NCI-H2081 (cell line): ENCODE results near the gene PDGFD.

Experiments
- DNase-seq, 2 experiments: peaks; one replicate each; lab custom pipeline; 2025; lab: John Stamatoyannopoulos, UW

The PDGFD gene

GRCh38 chr11:103887001-103887658, 276.8 kb downstream of the PDGFD start:
- no peak for DNase-seq

GRCh38 chr11:103883856-103884255, 280.1 kb downstream of the PDGFD start:
- DNase-seq = no peak

DNA sequence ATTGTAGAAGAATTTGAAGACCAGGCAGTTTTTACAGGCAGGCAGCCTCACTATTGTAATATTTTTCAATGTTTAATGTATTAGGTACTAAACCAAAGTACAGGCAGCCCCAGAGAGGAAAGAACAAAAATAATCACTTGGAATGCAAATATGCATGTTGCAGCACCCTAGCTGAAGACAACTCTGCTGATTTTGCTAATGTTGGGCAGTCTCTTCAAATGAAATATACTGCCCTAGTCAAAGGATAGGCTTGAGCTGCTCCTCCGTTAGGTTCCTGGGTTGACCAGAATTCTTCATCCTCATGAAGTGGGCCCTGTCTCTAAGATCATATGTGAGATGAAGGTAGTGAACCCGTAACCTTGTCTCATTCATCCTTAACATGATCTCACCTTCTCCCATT, 280.7 kb downstream of the PDGFD start:
- DNase-seq = no peak

- no peak for DNase-seq
Measured at GRCh38 chr11:103881584-103881983, 282.4 kb downstream of the PDGFD start.

GRCh38 chr11:103880968-103881367, 283.0 kb downstream of the PDGFD start:
- DNase-seq = no peak

DNA sequence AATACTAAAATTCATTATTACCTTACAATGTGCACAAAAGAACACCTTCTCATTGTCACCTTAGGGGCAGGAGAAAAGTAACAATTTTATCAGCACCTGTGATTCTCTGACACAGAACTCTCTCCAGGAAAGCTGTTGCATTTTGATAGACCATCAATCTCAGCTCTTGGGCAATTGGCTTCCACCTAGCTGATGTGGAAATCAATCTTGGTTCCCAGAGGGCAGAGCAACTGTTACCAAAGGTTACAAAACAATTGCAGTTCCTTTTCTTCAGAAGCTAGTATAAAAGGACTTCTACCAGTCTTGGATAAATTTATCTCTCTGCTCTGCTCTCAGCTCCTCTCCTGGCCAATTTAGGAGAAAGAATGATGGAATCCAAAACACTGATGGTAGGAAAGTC, 285.3 kb downstream of the PDGFD start:
- DNase-seq = no peak

- DNase-seq = no peak
Measured at GRCh38 chr11:103877221-103877620, 286.7 kb downstream of the PDGFD start.

GRCh38 chr11:103875855-103876510, 288.0 kb downstream of the PDGFD start:
- no peak for DNase-seq

DNA sequence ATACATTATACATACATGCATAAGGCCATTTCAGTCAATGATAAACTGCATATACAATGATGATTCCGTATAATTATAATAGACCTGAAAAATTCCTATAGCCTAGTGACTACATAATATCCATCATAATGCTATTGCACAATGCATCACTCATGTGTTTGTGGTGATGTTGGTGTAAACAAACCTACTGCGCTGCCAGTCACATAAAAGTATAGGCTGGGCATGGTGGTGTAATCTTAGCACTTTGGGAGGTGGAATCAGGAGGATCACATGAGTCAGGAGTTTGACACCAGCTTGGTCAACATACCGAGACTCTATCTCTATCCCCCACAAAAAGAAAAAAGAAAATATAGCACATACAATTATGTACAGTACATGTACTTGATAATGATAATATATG, 291.2 kb downstream of the PDGFD start:
- DNase-seq = no peak

GRCh38 chr11:103871923-103872551, 291.9 kb downstream of the PDGFD start:
- DNase-seq = no peak

- no peak for DNase-seq
Measured at GRCh38 chr11:103870821-103871309, 293.1 kb downstream of the PDGFD start.

DNA sequence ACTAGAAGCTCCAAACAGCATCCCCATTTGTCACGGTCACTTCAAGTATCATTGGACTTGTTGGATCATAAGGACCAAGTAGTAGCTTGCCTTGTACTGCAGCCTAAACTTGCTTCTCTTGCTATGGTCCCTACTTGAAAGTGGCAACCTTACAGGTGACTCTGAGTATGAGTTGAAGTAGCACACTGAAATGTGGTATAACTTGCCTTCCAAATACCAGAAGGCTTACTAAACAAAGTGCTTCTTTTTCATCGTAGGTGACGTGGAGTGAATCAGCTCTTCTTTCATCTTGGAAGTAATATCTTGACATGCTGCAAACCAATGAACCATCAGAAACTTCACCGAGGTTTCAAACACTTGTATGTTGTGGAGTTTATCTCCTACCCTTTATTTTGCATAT, 296.5 kb downstream of the PDGFD start:
- DNase-seq = no peak

DNA sequence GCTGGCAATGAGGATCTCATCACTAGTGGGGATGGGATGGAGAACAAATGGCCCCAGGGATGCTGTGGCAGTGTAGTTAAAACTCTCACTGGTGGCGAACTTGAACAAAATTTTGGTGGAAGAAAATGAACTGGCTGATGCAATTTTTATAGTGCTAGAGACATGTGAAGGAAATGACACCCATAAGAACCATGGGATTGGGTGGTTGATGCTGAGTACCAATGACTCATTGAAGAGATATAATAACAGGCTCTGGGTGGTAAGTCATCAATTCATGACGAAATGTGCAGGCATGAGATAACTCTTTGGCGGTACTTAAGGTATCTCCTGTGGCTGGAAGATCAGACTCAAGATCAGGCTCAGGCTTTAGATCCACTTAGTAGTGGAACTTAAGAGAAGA, 300.4 kb downstream of the PDGFD start:
- DNase-seq = no peak

- DNase-seq = no peak
Measured at GRCh38 chr11:103862802-103863174, 301.2 kb downstream of the PDGFD start.

DNA sequence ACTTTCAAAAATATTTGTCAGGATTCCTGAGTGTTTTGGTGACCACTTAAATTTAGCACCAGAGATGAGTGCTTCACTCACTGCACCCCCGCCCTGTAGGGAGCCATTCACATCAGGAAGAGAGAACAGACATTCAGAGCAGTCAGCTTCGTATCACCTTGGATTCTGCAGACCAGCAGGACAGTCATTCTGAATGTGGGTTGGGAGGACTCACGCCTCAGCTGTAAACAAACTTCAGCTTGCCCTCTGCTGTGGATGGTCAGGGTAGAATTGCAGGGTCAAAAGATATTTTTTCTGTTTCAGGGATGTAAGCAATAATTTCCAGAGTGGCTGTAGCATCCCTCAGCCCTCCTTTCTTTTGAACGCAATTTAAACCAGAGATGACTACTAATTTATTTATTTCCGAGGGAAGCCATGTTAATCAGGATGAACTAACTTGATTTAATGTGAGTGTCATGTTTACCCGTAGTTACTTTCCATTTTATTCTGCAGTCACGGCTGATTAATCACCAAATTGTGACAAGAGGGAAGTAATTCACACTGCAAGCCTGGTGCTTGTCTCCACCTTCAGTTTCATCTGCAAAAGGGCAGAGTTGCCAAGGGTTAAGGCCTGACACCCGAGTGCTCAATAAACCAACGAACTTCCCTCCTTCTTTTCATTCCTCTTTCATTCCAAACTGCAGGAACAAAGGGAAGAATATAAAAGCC, 301.7 kb downstream of the PDGFD start:
- DNase-seq = no peak
